ENCODE data around the gene DNAJB13.
"Not testable (repeated sequence)": the region's sequence is repeated elsewhere in the genome, so short reads cannot be mapped to it uniquely, and the experiment has no call there.

DNAJB13 gene

DNA sequence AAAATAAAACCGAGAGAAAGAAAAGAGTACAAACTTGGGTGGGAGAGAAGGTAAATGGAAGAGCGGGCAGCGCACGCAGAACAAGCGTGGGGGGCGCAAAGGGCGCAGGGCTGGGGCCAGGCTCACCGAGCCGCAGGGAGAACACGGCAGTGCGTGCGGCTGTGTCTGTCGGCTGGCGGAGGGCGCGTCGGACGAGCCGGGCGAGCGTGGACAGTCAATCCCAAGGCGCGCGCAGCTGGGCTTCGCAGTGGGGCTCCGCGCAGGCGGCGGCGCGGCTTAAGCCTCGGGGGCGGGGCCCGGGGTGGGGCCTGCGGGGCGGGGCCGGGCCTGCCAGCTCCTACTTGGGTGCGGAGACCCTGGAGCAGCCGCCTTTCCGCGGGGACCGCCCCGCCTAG lies 31.8 kb downstream of the DNAJB13 start, which contains the start of gene UCP2:
UCP2 (minus strand) TSS at position 249 of the 395 bp plus-strand sequence. CDS start 4,465 bp downstream, outside the sequence.
- peak within 1 kb of the TSS; percentile 94 for H3K4me2 ChIP-seq
- H3K9ac ChIP-seq: peak within 1 kb of the TSS; percentile 74
- H3K36me3 ChIP-seq (ENCODE audit: insufficient read depth): no peaks in the 10 kb centered on the region
- peaks cover 37% of the 10 kb centered on the region for H3K4me1 ChIP-seq (ENCODE audit: low read depth, poor library complexity, severe bottlenecking)
- peaks cover 14% of the 10 kb centered on the region for H3K79me2 ChIP-seq (ENCODE audit: insufficient read depth, low read depth)
- no peaks in the 10 kb centered on the region for H3K27me3 ChIP-seq (ENCODE audit: insufficient read depth, low read depth)
- TF ChIP-seq, protein P1, sequence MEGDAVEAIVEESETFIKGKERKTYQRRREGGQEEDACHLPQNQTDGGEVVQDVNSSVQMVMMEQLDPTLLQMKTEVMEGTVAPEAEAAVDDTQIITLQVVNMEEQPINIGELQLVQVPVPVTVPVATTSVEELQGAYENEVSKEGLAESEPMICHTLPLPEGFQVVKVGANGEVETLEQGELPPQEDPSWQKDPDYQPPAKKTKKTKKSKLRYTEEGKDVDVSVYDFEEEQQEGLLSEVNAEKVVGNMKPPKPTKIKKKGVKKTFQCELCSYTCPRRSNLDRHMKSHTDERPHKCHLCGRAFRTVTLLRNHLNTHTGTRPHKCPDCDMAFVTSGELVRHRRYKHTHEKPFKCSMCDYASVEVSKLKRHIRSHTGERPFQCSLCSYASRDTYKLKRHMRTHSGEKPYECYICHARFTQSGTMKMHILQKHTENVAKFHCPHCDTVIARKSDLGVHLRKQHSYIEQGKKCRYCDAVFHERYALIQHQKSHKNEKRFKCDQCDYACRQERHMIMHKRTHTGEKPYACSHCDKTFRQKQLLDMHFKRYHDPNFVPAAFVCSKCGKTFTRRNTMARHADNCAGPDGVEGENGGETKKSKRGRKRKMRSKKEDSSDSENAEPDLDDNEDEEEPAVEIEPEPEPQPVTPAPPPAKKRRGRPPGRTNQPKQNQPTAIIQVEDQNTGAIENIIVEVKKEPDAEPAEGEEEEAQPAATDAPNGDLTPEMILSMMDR (conservative IDR thresholded peaks at IDR 0.05; ENCODE audit: low read depth, low read length): no peak
- peak within 1 kb of the TSS; percentile 32 for H3K4me3 ChIP-seq (IDR thresholded peaks at IDR 0.05; ENCODE audit: insufficient read depth, low read depth, low read length)
- H2AFZ ChIP-seq (ENCODE audit: low read depth): peak within 1 kb of the TSS; percentile 100
- H3K27ac ChIP-seq: peak within 1 kb of the TSS; percentile 76
- no peaks in the 10 kb centered on the region for H4K20me1 ChIP-seq (ENCODE audit: insufficient read depth)

DNA sequence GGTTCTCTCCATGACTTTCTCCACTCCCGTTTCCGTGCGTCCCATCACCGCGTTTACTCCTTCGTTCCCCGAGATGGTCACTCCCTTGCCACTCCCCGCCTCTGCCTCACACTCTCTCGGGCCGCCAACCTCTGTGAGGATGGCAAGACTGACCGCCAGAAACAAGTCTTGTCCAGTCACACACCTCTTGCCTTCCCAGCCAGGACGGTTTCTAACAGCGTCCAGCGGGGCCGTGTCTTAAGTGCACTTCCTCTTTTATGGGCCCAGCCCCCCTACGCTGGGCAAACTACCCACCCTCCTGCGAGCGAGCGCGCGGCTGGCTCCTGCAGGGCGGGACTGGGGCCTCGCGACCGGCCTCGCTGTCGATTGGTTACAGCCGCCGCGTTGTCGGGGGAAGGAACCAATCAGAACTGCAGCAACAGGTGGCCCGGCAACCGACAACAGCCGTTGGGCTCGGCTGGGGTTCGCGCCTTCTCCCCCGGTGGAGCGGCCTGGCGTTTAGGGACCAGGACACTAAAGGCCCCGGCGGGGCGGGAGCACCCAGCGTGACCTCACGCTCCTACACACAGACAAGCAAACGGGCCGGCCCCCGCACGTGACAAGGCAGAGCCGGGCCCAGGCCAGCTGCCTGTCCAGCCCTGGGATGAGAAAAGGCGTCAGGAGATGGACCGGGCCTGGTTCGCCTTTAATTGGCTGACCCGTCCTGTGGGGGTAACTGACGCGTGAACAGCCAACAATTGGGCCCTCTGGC lies 32.3 kb downstream of the DNAJB13 start:
- peaks cover 14% of the 10 kb centered on the region for H3K79me2 ChIP-seq (ENCODE audit: insufficient read depth, low read depth)
- H3K4me3 ChIP-seq (IDR thresholded peaks at IDR 0.05; ENCODE audit: insufficient read depth, low read depth, low read length): no peak overlapping the region
- H3K9ac ChIP-seq: peak overlapping the region; percentile 74
- H3K4me2 ChIP-seq: peak overlapping the region; percentile 87
- H3K4me1 ChIP-seq (ENCODE audit: low read depth, poor library complexity, severe bottlenecking): peaks cover 37% of the 10 kb centered on the region
- TF ChIP-seq, protein P1 (conservative IDR thresholded peaks at IDR 0.05; ENCODE audit: low read depth, low read length): no peak
- H3K27me3 ChIP-seq (ENCODE audit: insufficient read depth, low read depth): no peaks in the 10 kb centered on the region
- H3K36me3 ChIP-seq (ENCODE audit: insufficient read depth): no peaks in the 10 kb centered on the region
- H3K27ac ChIP-seq: peak overlapping the region; percentile 76
- H2AFZ ChIP-seq (ENCODE audit: low read depth): peak overlapping the region; percentile 100
- H4K20me1 ChIP-seq (ENCODE audit: insufficient read depth): no peaks in the 10 kb centered on the region

DNA sequence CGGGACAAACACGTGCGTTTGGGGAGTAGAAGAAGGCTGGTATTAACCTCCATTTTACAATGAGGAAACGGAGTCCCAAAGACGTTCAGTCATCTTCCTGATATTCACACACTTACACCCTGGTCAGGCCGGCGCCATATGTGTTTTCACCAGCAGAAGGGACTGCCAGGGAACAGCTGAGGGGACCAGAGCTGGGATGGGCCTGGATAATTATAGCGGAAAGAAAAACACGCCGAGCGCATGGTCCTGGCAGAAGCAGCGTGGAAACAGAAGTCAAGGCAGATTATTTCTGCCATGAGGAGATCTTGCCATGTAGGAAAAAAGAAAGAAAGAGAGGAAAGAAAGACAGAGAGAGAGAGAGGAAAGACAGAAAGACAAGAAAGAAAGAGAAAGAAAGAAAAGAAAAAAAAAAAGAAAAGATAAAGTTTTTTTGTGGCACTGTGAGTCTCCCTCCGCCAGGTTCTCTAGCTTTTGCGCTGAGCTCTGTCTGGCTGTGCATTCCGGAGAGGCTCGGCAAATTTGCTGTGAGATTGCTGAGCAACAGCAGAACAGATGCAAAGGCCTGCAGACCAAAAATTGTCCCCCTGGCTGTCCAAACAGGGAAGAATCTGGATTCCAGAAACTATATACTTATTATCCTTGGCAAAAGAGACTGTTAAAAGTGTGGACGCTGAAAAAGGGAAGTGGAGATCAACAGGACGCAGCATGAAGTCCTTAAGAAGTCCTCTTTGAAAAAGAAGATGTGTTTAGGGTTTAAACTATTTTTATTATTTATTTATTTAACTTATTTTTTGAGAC lies 33.1 kb downstream of the DNAJB13 start:
- Histone ChIP-seq H3K9ac (peak overlapping the region; percentile 74; the same call in 1 of the 2 replicates), H3K4me3 (IDR thresholded peaks at IDR 0.05; ENCODE audit: insufficient read depth, low read depth, low read length) (no peak overlapping the region), H3K27ac (peak overlapping the region; percentile 76)

DNA sequence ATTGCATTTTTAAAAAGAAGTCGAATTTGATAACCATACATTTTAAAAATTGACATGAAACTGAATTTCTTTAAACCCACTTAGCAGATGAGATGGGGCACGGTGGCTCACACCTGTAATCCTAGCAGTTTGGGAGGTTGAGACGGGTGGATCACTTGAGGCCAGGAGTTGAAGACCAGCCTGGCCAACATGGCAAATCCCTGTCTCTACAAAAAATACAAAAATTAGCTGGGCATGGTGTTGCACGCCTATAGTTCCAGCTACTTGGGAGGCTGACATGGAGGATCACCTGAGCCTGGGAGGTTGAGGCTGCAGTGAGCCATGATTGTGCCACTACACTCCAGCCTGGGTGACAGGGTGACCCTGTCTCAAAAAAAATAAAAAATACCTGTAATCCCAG lies 34.8 kb downstream of the DNAJB13 start:
- H3K27ac ChIP-seq: not testable (repeated sequence)

More for the DNA sequence above, 33.1 kb downstream of the DNAJB13 start:
- H2AFZ ChIP-seq (ENCODE audit: low read depth): peak overlapping the region; percentile 100
- H3K4me1 ChIP-seq (ENCODE audit: low read depth, poor library complexity, severe bottlenecking): peaks cover 30% of the 10 kb centered on the region
- peak overlapping the region; percentile 87 for H3K4me2 ChIP-seq
- no peaks in the 10 kb centered on the region for H4K20me1 ChIP-seq (ENCODE audit: insufficient read depth)
- TF ChIP-seq, protein P1 (conservative IDR thresholded peaks at IDR 0.05; ENCODE audit: low read depth, low read length): no peak
- H3K79me2 ChIP-seq (ENCODE audit: insufficient read depth, low read depth): peaks cover 14% of the 10 kb centered on the region
- H3K27me3 ChIP-seq (ENCODE audit: insufficient read depth, low read depth): no peaks in the 10 kb centered on the region
- H3K36me3 ChIP-seq (ENCODE audit: insufficient read depth): no peaks in the 10 kb centered on the region

More for the DNA sequence above, 34.8 kb downstream of the DNAJB13 start:
- peaks cover 13% of the 10 kb centered on the region for H3K4me1 ChIP-seq (ENCODE audit: low read depth, poor library complexity, severe bottlenecking)
- H3K9ac ChIP-seq; H3K27me3 ChIP-seq (ENCODE audit: insufficient read depth, low read depth); H3K36me3 ChIP-seq (ENCODE audit: insufficient read depth); H3K4me2 ChIP-seq; H4K20me1 ChIP-seq (ENCODE audit: insufficient read depth); H2AFZ ChIP-seq (ENCODE audit: low read depth); H3K4me3 ChIP-seq (IDR thresholded peaks at IDR 0.05; ENCODE audit: insufficient read depth, low read depth, low read length): not testable (repeated sequence)
- peaks cover 14% of the 10 kb centered on the region for H3K79me2 ChIP-seq (ENCODE audit: insufficient read depth, low read depth)

Data from KMS-11 (cell line).